ENCODE measurements around the gene CEACAM4.

CEACAM4 gene

DNA sequence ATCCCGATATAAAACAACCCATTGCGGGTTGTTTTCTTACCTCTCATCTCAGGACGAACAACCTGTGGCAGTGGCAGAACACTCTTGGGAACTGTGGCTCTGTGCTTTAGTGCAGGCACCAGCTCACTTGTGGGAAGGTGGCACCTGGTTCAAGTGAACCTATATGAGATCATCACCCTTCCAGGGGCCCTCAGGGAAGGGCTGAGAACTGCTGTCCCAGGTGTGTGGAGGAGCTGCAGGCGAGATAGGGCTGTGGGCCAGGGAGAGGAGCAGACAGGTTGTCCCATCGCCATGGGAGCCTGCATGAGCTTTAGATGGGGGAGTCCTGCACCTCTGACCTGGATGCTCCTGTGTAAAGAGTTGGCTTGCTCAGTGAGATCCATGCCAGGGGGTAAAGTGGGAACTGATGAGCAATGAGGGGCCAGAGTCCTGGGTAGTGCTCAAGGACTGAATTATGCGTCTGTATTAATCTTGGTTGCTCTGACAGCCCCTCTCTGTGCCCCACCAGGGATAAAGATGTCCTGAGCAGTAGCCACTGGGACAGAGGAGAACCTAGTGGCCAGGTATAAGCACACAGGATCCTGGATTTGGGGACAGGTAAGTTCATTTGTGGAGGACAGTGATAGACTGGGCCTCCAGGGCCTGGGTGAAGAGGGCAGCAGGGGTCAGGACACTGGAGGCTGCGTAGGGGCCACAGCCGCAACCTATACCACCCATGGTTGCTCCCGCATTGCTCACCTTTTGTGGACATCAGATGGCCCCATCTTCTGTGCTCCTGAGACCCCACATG is 8.7 kb downstream of the CEACAM4 start:
- DNase-seq (ENCODE audit: low read depth, low spot score), result no peak

- no peak for DNase-seq (ENCODE audit: low read depth, low spot score)
These were observed 9.9 kb downstream of the CEACAM4 start for GRCh38 chr19:41616792-41617621.

GRCh38 chr19:41615207-41615606 is 11.7 kb downstream of the CEACAM4 start:
- DNase-seq (ENCODE audit: low read depth, low spot score), result no peak

DNA sequence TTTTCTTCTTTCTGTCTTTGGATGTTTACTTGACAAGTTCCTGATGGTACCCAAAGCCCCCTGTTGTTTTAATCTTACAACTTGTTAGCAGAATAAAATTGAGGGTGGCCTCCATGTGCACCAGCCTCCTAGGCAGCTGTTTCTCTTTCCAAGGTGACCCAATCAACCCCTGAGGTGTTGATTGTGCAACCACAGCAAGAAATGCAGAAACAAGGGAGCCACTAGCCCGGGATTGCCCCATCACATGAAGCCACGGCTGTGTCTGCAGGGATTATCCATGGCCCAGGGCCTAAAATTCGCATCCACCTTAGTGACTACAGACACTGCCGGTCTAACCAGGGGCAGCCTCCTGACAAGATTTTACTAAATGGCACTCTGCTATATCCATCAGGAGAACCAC is 14.4 kb downstream of the CEACAM4 start:
- DNase-seq (ENCODE audit: low read depth, low spot score), result no peak

GRCh38 chr19:41610789-41611188 is 16.1 kb downstream of the CEACAM4 start:
- DNase-seq (ENCODE audit: low read depth, low spot score), result no peak

GRCh38 chr19:41607668-41608067 is 19.2 kb downstream of the CEACAM4 start:
- DNase-seq (ENCODE audit: low read depth, low spot score), result no peak

- no peak for DNase-seq (ENCODE audit: low read depth, low spot score)
These were observed 20.5 kb downstream of the CEACAM4 start for GRCh38 chr19:41606215-41606837.

DNA sequence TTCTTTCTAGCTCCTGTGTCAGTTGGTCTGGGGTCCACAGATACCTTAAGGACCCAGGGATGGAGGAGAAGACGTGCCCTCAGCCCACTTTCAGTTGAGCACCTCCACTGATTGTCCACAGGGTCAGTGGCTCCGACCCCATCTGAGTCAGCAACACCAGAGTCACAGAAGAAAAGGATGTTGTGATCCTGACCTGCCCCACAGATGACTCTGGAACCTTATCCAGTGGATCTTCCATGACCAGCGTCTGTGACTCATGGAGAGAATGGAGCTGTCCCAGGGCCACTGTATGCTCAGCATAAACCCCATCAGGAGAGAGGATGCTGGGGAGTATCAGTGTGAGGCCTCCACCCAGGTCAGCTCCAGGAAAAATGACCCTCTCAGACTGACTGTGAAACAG is 22.0 kb downstream of the CEACAM4 start:
- DNase-seq (ENCODE audit: low read depth, low spot score), result no peak

DNA sequence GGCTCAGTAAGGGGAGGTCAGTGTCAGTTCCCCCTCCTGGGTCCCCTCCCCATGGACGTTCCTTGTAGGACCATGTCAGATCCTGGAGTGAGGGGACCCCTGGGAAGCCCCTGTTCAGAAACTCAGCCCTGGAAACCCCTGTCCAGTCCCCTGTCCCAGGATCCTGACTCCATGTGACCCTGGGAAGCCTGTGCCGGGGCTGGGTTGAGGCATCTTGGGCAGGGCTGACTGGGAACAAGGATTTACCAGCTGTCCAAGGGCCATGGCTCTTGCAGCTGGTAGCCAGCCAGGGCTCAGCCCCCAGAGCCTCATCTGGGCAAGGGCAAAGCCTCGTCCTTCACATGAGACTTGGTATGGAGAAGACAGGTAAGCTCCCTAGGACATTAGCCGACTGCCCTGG is 25.1 kb downstream of the CEACAM4 start:
- DNase-seq (ENCODE audit: low read depth, low spot score), result no peak

GRCh38 chr19:41599175-41599966 is 27.5 kb downstream of the CEACAM4 start:
- DNase-seq (ENCODE audit: low read depth, low spot score), result no peak

DNA sequence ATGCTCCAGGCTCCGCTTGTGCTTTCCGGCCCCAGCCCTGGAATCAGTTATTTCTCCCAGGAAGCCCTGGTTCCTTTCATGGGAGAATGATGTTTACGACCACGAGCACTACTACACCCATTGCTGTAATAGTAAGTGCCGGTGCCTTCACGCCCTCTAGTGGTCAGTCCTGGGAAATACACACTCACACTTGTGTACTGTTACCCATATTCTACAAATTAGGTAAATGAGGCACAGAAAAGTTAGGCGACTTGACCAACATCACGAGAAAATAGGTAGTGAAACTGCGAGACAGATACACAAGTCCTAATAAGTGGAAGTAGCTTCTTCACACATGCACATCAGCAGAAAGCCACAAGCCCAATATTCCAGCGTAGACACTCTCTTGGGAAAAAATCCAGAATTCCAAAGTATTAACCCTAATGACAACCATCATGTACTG is 29.3 kb downstream of the CEACAM4 start:
- no peak for DNase-seq (ENCODE audit: low read depth, low spot score)

DNA sequence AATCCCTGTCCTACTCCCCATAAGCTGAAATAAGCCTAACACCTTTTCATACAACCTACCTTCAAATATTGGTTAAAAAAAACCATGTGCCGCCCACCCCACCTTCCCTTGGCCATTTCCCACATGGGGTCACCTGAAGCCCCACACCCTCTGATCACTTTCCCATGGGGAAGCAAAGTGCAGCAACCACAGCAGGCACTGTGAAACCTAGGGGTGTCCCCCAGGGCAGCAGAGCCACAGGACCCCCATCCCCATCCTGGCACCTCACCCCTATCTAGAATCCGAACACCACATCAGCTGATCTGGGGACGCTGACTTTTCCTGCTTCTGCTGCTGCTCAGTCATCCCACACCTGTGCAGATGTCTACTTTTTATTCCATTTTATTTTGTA is 31.0 kb downstream of the CEACAM4 start:
- DNase-seq (ENCODE audit: low read depth, low spot score), result no peak

DNA sequence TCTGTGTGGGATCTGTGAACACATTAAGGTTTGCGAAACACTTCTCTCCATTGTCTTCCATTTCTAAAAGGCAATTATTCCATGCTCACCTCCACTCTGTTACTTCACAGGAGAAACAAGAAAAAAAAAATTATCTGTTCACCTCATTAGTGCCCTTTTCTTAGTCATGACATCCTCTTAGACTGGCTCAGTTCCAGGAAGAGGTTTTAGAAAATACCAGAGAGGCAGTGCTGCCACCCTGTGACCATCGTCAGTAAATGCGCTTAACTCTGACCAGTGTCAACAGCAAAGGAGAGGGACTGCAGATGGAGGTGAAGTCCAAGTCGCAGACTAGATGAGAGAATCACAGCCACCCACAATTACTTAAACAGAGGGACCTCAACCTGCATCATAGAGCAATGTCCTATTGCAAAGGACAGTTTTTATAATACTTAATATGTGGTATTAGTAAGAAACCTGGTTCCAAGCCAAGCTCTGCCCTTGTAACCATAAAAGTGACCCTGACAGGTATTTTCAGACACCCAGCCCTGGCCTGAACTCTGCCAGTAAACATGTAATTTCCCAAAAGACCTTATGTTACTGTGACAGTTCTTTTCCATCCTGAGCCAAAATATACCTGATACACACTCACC is 31.5 kb downstream of the CEACAM4 start:
- DNase-seq (ENCODE audit: low read depth, low spot score), result no peak

DNA sequence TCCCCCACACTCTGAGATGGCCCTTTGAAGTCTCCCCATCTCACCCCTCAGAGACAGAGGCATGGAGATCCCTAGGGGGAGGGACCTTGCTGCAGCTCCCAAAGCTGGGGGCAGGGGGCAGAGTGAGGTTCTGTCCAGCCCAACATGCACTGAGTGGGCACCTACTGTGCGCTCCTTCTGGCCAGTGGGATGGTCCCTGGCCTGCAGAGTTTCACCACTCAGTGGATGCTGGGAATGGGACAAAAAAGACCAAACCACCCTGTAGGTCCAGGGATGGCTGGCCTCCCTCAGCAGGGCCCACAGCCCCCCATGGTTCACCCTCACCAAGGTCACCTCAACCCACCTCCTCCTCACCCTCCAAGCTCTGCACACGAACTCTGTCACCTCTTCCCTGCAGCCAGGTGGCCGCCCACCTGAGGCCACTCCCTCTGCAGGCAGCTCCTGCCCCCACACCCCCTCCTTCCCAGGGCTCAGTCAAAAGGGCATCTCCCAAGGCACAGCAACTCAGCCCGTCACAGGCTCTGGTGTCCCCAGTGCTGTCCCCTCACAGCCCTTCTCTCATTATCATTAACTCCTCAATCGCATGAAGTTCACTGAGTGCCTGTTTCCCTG is 34.8 kb downstream of the CEACAM4 start:
- DNase-seq (ENCODE audit: low read depth, low spot score), result no peak

DNA sequence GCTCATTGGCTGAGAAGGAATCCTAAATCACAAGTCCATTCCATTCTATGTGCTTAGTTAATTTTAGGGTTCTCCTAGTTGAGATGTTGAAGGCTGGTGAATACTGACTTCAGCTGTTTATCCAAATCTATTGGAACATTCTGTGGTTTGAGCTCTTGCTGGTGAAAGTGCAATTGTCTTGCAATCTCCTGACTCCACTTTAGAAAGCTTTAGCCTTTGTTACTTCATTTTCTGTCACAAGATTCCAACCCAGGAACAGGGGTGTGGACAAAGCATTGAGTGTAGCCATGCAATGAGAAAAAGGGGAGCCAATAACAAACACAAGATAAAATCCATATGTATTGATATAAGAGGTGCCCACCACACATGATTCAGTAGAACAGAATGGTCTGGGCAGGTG is 35.9 kb downstream of the CEACAM4 start:
- no peak for DNase-seq (ENCODE audit: low read depth, low spot score)

- no peak for DNase-seq (ENCODE audit: low read depth, low spot score)
These were observed 37.5 kb downstream of the CEACAM4 start for GRCh38 chr19:41589371-41589770.

- no peak for DNase-seq (ENCODE audit: low read depth, low spot score)
These were observed 38.2 kb downstream of the CEACAM4 start for GRCh38 chr19:41588497-41589209.

GRCh38 chr19:41587838-41588210 is 39.0 kb downstream of the CEACAM4 start:
- no peak for DNase-seq (ENCODE audit: low read depth, low spot score)

DNA sequence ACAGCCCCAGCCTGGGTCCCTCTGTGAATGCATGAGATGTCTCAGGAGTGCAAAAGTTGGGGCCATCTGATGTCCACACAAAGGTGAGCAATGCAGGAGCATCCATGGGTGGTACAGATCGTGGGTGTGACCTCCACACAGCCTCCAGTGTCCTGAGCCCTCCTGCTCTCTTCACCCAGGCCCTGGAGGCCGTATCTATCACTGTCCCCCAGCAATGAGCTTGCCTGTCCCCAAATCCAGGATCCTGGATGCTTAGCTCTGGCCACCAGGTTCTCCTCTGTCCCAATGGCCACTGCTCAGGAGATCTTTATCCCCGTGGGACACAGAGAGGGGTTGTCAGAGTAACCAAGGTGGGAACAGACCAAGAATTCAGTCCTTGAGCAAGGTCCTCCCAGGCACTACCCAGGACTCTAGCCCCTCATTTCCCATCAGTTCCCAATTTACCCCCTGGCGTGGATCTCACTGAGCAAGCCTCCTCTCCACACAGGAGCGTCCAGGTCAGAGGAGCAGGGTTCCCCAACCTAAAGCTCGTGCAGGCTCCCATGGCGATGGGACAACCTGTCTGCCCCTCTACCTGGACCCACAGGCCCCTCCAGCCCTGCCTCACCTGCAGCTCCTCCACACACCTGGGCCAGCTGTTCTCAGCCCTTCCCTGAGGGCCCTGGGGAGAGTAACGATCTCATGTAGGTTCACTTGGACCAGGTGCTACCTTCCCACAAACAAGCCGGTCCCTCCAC is 39.6 kb downstream of the CEACAM4 start:
- DNase-seq (ENCODE audit: low read depth, low spot score), result no peak
